Activated CD8-positive, alpha-beta memory T cell treated with anti-CD3 and anti-CD28 coated beads for 1 hour (primary cell): ENCODE data around the gene ZFP82.

Experiments used
- DNase-seq, 2 donors: peaks; one replicate each; pipeline ENCODE4 v3.0.0-alpha.2; 2020; ENCODE audit warnings: low read depth in 1 of 2; ENCODE audit errors: extremely low read depth in 1 of 2

Gene ZFP82

DNA sequence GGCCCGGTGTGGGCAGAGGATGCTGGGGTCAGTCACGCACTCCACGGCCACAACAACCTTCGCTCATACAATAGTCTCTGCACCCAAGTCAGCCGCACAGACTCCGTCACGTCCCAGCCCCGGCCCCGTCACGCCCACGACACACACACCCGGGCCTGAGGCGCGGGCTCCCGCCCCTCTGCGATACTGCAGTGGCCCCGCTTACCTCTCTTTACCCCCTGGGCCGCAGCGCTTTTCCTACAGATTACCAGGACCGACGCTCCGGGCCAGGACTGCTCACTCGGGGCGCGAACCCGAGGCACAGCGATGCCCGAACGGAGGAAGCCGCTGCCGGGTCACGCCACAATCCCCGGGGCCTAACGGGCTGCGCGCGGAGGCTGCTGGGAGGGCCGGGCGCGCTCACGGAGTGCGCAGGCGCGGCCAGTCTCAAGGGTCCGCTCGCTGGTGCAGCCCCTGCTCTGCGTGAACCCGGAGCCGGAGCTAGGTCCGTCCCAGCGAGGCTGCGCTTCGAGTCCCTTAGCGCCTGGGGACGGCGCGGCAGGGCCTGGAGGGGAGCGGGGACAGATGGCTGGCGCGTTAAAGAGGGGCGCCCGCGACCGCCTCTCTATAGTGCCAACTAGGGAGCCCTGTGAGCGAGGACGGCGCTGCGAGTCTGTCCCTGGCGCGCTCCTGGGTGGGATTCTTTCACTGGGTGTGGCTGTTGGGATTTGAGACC, at the start of gene ZFP82:
Gene ZFP82 (minus strand): TSS at position 358 of the 715 bp plus-strand sequence. CDS start 8,855 bp downstream, outside the sequence.
- peak; percentile 38 to 62 for DNase-seq

DNA sequence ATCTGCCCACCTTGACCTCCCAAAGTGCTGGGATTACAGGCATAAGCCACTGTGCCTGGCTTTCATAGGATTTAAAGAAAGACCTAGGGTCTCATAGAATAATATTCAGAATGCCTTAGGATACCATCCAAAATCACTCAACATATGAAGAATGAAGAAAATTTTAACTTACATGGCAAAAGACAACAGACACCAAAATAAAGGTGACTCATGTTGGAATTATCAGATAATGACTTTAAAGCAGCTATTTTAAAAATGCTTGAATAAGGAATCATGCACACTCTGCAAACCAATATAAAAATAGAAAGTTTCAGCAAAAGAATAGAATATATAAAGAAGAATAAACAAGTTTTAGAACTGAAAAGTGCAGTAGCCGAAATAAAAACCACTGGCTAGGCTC, 41.6 kb upstream of the ZFP82 start:
- DNase-seq: no peak

GRCh38 chr19:36456831-36457230, 38.4 kb upstream of the ZFP82 start:
- no peak for DNase-seq

DNA sequence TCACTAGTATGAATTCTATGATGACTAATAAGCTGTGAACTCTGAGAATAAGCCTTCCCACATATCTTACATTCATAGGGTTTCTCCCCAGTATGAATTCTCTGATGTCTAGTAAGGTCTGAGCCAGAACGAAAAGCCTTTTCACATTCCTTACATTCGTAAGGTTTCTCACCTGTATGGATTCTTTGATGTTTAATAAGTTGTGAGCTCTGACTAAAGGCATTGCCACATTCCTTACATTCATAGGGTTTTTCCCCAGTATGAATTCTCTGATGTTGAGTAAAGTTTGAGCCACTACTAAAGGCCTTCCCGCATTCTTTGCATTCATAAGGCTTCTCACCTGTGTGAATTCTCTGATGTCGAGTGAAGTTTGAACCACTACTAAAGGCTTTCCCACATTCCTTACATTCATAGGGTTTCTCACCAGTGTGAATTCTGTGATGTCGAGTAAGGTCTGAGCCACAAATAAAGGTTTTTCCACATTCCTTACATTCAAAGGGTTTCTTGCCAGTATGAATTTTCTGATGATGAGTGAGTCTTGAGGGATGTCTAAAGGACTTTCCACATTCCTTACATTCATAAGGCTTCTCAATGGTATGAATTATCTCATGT, 30.7 kb upstream of the ZFP82 start:
- no peak for DNase-seq

DNA sequence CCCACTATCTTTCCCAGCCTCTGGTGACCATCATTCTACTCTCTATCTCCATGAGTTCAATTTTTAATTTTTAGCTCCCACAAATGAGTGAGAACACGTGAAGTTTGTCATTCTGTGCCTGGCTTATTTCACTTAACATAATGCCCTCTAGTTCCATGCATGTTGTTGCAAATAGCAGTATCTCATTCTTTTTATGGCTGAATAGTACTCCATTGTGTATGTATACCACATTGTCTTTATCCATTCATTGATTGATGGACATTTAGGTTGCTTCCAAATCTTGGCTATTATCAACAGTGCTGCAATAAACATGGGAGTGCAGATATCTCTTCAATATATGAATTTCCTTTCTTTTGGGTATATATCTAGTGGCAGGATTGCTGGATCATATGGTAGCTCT, 22.9 kb upstream of the ZFP82 start:
- DNase-seq: no peak

GRCh38 chr19:36436531-36436930, 18.1 kb upstream of the ZFP82 start:
- DNase-seq: no peak

GRCh38 chr19:36423925-36424324, 5.5 kb upstream of the ZFP82 start:
- DNase-seq: no peak

DNA sequence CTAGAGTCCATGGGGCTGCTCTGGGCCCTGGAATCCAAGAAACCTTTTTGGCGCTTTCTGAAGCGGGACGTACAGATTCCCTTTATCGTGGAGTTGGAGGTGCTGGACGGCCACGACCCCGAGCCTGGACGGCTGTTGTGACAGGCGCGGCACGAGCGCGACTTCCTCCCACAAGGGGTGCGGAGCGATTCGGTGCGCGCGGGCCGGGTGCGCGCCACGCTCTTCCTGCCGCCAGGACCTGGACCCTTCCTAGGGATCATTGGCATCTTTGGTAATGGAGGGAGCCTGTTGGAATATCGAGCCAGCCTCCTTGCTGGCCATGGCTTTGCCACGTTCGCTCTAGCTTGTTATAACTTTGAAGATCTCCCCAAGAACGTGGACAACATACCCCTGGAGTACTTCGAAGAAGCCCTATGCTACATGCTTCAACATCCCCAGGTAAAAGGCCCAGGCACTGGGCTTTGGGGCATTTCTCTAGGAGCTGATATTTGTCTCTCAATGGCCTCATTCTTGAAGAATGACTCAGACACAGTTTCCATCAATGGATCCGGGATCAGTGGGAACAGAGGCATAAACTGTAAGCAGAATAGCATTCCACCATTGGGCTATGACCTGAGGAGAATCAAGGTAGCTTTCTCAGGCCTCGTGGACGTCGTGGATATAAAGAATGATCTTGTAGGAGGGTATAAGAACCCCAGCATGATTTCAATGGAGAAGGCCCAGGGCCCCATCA, 3.5 kb upstream of the ZFP82 start:
- DNase-seq: no peak

- DNase-seq: no peak
Observed at GRCh38 chr19:36420961-36421748, 2.7 kb upstream of the ZFP82 start.

- DNase-seq: no peak
Observed at GRCh38 chr19:36417752-36418286, 625 bp downstream of the ZFP82 start.

DNA sequence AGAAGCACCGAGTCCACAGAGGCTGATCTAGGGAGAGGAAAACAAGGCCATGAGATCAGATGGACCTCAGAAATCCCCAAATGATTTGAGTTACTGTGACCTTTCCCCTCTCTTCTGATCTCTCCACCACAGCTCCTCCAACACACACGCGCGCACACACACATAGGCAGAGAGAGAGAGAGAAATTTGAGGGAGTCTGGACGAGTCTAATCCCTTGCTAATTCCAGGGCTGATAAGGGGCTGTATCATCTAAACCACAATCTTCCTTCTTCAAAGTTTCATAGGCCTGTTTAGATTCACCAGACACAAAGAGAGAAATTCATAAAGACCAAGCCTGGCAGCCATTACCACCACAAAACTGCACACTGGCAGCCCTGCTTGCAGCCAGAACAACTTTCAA, 8.6 kb downstream of the ZFP82 start:
- no peak for DNase-seq

GRCh38 chr19:36408101-36408500, 10.3 kb downstream of the ZFP82 start:
- DNase-seq: no peak

GRCh38 chr19:36404498-36404897, 13.9 kb downstream of the ZFP82 start:
- DNase-seq: no peak

DNA sequence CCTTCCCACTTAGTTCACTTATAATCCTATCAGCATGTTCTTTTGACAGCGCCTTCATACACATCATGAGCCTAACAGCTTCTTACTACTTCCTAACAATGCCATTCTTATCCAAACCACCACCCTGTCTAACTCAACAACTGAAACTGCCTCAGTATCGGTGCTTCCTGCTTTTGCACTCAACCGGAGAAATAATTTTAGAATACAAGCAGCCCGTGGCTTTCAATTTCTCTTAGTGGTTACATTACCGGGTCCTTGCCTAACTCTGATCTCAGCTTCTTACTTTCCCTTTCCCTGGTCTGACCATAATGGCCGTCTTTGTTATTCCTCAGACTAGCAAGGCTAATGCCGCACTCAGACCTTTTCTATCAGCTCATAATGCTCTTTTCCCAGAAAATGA, 17.0 kb downstream of the ZFP82 start:
- DNase-seq: no peak

DNA sequence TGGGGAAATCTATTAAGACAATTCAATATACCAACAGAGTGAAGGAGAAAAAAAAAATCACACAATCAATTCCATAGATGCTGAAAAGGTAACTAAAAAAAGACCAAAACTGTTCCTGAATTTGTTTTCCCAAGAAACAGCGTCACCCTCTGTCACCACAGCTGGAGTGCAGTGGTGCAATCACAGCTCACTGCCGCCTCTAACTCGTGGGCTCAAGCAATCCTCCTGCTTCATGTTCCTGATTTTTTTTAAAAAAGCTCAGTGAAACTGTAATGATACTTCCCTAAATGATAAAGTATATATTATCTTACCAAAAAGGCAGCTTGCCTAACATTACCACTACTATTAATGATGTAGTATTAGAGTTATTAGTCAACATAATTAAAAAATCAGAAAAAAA, 19.9 kb downstream of the ZFP82 start:
- DNase-seq: no peak

GRCh38 chr19:36392916-36393673, 25.3 kb downstream of the ZFP82 start:
- no peak for DNase-seq

DNA sequence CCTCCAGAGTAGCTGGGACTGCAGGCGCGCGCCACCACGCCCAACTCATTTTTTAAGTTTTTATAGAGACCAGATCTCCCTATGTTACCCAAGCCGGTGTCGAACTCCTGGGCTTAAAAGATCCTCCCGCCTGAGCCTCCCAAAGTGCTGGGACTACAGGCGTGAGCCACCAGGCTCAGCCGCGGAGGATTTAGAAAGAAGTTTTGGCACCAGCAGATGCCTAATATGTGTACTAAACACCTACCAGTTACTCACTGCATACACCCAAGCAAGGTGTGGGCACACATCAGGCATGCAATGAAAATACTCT, 39.0 kb downstream of the ZFP82 start:
- DNase-seq: no peak

DNA sequence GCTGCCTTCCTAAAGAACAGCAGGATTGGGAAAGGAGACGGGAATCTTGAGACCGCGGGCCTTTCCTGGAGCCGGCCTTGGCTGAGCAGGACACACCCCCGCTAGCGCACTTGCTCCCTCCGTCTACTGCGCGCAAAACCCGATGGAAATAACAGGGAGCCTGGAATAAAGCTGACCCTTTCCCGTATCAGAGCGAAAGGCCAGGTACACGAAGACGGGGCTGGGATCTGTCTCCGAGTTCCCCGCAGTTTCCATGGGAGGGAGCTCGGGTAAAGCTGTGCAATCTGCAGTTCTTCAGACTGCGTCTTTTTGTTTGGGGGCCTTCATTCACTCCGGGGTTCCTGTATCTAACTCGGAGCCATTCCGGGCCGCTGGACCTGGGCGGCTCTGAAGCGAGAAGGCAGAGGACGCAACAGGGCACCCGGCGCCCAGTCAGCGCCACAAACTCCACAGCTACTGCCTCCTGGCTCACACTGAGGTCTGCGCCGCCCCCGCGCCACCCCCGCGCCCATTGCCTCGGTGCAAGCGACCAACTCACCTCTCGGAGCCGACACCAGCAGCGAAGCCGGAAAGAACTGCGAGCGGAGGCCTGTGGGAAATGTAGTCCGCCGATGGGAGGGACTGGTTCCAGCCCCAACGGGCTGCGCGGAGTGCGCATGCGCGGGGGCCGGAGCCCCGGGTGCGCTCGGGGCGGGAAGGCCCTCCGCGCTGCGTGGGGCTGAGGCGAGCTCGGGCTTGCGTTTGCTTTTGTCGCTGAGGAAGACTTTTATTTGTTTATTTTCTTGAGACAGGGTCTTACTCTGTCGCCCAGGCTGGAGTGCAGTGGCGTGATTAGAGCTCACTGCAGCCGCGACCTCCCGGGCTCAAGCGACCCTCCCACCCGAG, 39.6 kb downstream of the ZFP82 start, which contains the start of gene ZFP14:
Gene ZFP14 (minus strand): TSS at position 577 of the 885 bp plus-strand sequence. CDS start 11,309 bp downstream, outside the sequence.
- DNase-seq: peak; percentile 89 to 90

- DNase-seq: no peak
Observed at GRCh38 chr19:36377541-36378178, 40.8 kb downstream of the ZFP82 start.
